KMS-11 (cell line): Measurements from ENCODE around the gene IRF7.

Experiments used
- H2AFZ ChIP-seq: fragments of 200-600 bp; sonication (generic); 2 replicates; pipeline ENCODE4 v1.6.1; 2016; ENCODE audit warnings: antibody characterized with exemption, mixed run types, low read depth
- H3K27ac ChIP-seq: fragments of 200-600 bp; sonication (generic); 2 replicates; pipeline ENCODE4 v1.6.1; 2016; ENCODE audit warnings: mild to moderate bottlenecking, mixed run types
- H3K27me3 ChIP-seq: fragments of 200-600 bp; sonication (generic); 2 replicates; pipeline ENCODE4 v1.6.1; 2017; ENCODE audit warnings: mild to moderate bottlenecking, low read depth, mixed run types, moderate library complexity; ENCODE audit not compliant: insufficient read depth
- H3K36me3 ChIP-seq: fragments of 200-600 bp; sonication (generic); 2 replicates; pipeline ENCODE4 v1.6.1; 2017; ENCODE audit warnings: mild to moderate bottlenecking, mixed run types; ENCODE audit not compliant: insufficient read depth
- H3K4me1 ChIP-seq: fragments of 200-600 bp; sonication (generic); 2 replicates; pipeline ENCODE4 v1.6.1; 2016; ENCODE audit warnings: mild to moderate bottlenecking, low read depth, mixed run types; ENCODE audit not compliant: poor library complexity, severe bottlenecking
- H3K4me2 ChIP-seq: fragments of 200-600 bp; sonication (generic); 2 replicates; pipeline ENCODE4 v1.7.0; 2016; ENCODE audit warnings: mild to moderate bottlenecking, mixed run types
- H3K4me3 ChIP-seq: fragments of 200-600 bp; sonication (generic); IDR thresholded peaks from 2 replicates; pipeline ENCODE4 v1.6.1; 2017; ENCODE audit warnings: low read depth, low read length, mixed read lengths; ENCODE audit not compliant: insufficient read depth
- H3K79me2 ChIP-seq: fragments of 200-600 bp; sonication (generic); 2 replicates; pipeline ENCODE4 v1.6.1; 2016; ENCODE audit warnings: low read depth, mixed run types; ENCODE audit not compliant: insufficient read depth
- H3K9ac ChIP-seq: fragments of 200-600 bp; sonication (generic); 2 replicates; pipeline ENCODE4 v1.6.1; 2016; ENCODE audit warnings: mild to moderate bottlenecking, mixed run types
- H4K20me1 ChIP-seq: fragments of 200-600 bp; sonication (generic); 2 replicates; pipeline ENCODE4 v1.6.1; 2016; ENCODE audit warnings: mild to moderate bottlenecking, mixed run types; ENCODE audit not compliant: insufficient read depth
- TF ChIP-seq, protein P1 (sequence below): fragments of 200-600 bp; sonication (generic); conservative IDR thresholded peaks from 2 replicates; pipeline ENCODE4 v1.6.1; 2017; ENCODE audit warnings: low read depth, mild to moderate bottlenecking, antibody characterized with exemption, low read length, moderate library complexity, mixed read lengths

IRF7 gene

GRCh38 chr11:590997-591396, 24.8 kb downstream of the IRF7 start:
- Histone ChIP-seq H3K36me3 (peaks cover 6% of the 10 kb centered on the region; the same call in 1 of the 2 replicates), H4K20me1 (no peaks in the 10 kb centered on the region), H2AFZ (no peak overlapping the region), H3K27ac (no peak overlapping the region), H3K79me2 (peaks cover 15% of the 10 kb centered on the region; the same call in 1 of the 2 replicates), H3K4me2 (no peak overlapping the region), H3K4me1 (peaks cover 39% of the 10 kb centered on the region), H3K4me3 (no peak overlapping the region), H3K27me3 (no peaks in the 10 kb centered on the region), H3K9ac (no peak overlapping the region)
- TF ChIP-seq, protein P1, sequence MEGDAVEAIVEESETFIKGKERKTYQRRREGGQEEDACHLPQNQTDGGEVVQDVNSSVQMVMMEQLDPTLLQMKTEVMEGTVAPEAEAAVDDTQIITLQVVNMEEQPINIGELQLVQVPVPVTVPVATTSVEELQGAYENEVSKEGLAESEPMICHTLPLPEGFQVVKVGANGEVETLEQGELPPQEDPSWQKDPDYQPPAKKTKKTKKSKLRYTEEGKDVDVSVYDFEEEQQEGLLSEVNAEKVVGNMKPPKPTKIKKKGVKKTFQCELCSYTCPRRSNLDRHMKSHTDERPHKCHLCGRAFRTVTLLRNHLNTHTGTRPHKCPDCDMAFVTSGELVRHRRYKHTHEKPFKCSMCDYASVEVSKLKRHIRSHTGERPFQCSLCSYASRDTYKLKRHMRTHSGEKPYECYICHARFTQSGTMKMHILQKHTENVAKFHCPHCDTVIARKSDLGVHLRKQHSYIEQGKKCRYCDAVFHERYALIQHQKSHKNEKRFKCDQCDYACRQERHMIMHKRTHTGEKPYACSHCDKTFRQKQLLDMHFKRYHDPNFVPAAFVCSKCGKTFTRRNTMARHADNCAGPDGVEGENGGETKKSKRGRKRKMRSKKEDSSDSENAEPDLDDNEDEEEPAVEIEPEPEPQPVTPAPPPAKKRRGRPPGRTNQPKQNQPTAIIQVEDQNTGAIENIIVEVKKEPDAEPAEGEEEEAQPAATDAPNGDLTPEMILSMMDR: no peak

- TF ChIP-seq, protein P1: no peak
- Histone ChIP-seq H3K4me1 (peaks cover 28% of the 10 kb centered on the region), H3K9ac (no peak overlapping the region), H4K20me1 (no peaks in the 10 kb centered on the region), H3K4me2 (no peak overlapping the region), H2AFZ (no peak overlapping the region), H3K27me3 (no peaks in the 10 kb centered on the region), H3K36me3 (peaks cover 6% of the 10 kb centered on the region; the same call in 1 of the 2 replicates), H3K4me3 (no peak overlapping the region), H3K79me2 (peaks cover 15% of the 10 kb centered on the region; the same call in 1 of the 2 replicates), H3K27ac (no peak overlapping the region)
These were observed 26.0 kb downstream of the IRF7 start for GRCh38 chr11:589798-590197.

- no peak overlapping the region; the same call in 1 of the 2 replicates for H3K4me2 ChIP-seq
- H3K79me2 ChIP-seq: peaks cover 24% of the 10 kb centered on the region; the same call in 1 of the 2 replicates
- no peak overlapping the region for H2AFZ ChIP-seq
- H3K27me3 ChIP-seq: no peaks in the 10 kb centered on the region
- peaks cover 3% of the 10 kb centered on the region; the same call in 1 of the 2 replicates for H3K36me3 ChIP-seq
- no peaks in the 10 kb centered on the region for H4K20me1 ChIP-seq
- peak overlapping the region; percentile 18; the same call in 1 of the 2 replicates for H3K27ac ChIP-seq
- H3K4me1 ChIP-seq: peaks cover 23% of the 10 kb centered on the region
- TF ChIP-seq, protein P1: no peak
- H3K4me3 ChIP-seq: no peak overlapping the region
- H3K9ac ChIP-seq: no peak overlapping the region
These were observed 27.8 kb downstream of the IRF7 start for GRCh38 chr11:587978-588380.

GRCh38 chr11:587546-587945, 28.2 kb downstream of the IRF7 start:
- no peak overlapping the region; the same call in 1 of the 2 replicates for H3K4me2 ChIP-seq
- H3K27me3 ChIP-seq: no peaks in the 10 kb centered on the region
- H4K20me1 ChIP-seq: no peaks in the 10 kb centered on the region
- no peaks in the 10 kb centered on the region for H3K36me3 ChIP-seq
- H3K9ac ChIP-seq: no peak overlapping the region
- peak overlapping the region; percentile 18; the same call in 1 of the 2 replicates for H3K27ac ChIP-seq
- peaks cover 24% of the 10 kb centered on the region; the same call in 1 of the 2 replicates for H3K79me2 ChIP-seq
- H2AFZ ChIP-seq: no peak overlapping the region
- TF ChIP-seq, protein P1: no peak
- H3K4me3 ChIP-seq: no peak overlapping the region
- H3K4me1 ChIP-seq: peaks cover 23% of the 10 kb centered on the region
